Tongue (tissue), 2 donors: ENCODE measurements around the gene RYR3. TPM values are rescaled to one million over a fixed set of nuclear protein-coding genes. Genes with fewer than 3 reads are reported as not detected.
A peak's percentile ranks its signal among the peaks of the same experiment; 100 is the strongest.

Experiments used
- DNase-seq: peaks from one replicate; pipeline ENCODE4 v3.0.0-alpha.2; 2015
- total RNA-seq: library from RNA; depleted of rRNA; stranded (reverse); fragments of >200 nt; gene quantifications from one replicate; pipeline ENCODE4 v1.2.3, GENCODE V29; 2014

The RYR3 gene
- total RNA-seq, 1 donor from 2014 or later, result 98.0 TPM

DNA sequence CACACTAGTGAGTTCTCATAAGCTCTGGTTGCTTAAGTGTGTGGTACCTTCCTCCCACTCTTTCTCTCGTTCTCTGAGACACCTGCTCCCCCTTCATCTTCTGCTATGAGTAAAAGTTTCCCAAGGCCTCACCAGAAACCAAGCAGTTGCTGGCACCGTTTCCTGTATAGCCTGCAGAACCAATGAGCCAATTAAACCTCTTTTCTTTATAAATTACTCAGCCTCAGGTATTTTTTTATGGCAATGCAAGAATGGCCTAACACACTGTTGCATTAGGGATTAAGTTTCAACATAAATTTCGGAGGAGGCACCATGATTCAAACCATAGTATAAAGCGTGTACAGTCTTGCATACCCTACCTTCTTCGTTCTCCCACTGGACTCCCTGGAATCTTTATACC lies 405.3 kb downstream of the RYR3 start:
- DNase-seq, result no peak

DNA sequence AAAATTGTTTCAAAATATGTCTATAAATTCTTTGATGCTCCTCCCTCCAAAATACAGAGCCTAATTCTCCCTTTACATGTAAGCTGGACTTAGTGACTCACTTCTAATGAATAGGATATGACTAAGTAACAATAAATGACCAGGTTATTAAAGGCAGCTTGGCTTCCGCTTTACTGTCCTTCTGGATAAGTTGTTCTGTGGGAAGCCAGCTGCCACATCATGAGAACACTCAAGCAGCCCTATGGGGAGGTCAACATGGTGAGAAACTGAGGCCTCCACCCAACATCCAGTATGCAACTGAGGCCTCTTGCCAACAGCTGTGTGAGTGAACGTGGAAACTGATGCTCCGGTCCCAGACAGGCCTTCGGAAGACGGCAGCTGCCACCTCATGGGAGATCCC lies 410.2 kb downstream of the RYR3 start:
- no peak for DNase-seq

DNA sequence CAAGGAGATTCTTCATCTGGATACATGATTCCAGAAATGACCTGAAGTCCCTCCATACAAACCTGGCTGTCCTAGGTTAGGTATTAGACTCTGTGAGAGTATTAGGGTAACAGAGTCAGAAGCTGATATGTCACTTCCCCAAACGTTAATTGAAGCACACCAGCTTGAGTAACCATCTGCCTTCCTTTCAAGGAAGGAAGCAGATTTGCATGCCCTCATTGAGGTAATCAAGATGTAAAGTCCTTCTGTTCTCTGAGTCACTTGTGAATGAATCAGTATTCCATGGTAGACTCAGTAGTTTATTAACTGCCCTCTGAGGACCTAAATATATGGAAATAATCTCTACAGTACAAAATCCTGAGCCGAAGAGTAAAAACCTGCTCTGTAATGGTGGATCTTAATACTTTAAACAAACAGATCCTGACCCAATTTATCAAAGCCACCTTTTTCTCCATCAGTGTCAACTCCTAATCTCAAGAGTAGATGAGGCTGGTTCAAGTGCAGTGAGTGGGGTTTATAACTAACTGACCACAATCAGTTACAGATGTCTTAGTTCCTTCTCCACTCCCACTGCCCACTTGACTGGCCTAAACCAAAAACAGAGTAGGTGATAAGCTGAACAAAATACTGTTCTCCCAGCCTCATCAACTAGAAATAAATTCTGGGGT lies 411.4 kb downstream of the RYR3 start:
- no peak for DNase-seq

GRCh38 chr15:33722673-33723015 lies 411.9 kb downstream of the RYR3 start:
- DNase-seq, result no peak

GRCh38 chr15:33724321-33725036 lies 413.7 kb downstream of the RYR3 start:
- no peak for DNase-seq

- peak; percentile 16 for DNase-seq
Measured at GRCh38 chr15:33729653-33730052, 418.9 kb downstream of the RYR3 start.

- no peak for DNase-seq
Measured at GRCh38 chr15:33730815-33731214, 420.0 kb downstream of the RYR3 start.

DNA sequence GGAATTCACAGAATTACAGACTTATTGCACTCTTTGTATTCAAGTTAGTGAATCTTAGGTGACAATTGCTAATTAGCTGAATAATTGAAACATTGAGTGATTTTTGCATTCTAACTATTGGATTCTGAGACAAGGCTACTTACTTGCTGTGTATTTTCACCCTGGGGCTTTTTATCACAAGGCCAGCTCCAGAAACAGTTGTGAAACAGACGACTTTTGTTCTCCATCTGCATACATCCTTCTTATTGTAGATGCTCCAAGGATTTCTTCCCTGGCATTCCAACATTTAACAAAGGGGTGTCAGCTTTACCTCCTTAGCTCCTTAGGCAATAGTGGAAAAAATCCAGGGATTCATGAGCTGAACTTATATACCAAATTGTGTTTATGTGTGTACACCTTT lies 424.4 kb downstream of the RYR3 start:
- DNase-seq, result no peak

GRCh38 chr15:33735637-33736247 lies 425.0 kb downstream of the RYR3 start:
- DNase-seq, result peak; percentile 49

GRCh38 chr15:33737687-33738601 lies 427.2 kb downstream of the RYR3 start:
- DNase-seq, result peak; percentile 60

GRCh38 chr15:33738941-33739664 lies 428.3 kb downstream of the RYR3 start:
- DNase-seq, result no peak

GRCh38 chr15:33742306-33742705 lies 431.5 kb downstream of the RYR3 start:
- DNase-seq, result no peak

DNA sequence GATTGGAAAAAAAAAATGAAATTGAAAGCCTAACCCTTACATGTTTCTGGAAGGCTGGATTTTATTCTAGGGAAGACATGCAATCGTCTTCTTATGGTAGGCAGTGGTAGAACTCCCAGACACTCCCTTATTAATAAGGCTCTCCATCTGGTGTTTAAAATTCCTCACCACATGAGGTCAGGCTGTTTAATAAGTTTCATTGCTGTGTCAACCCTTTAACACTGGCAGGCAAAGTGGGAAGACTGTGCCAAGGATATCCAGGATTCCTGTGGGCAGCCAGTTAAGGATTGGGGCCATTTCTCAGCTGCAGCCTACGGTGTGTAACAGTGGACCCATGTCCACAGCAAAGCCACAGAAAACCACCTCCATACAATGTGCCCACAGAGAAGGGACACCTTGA lies 432.0 kb downstream of the RYR3 start:
- DNase-seq, result peak; percentile 7

DNA sequence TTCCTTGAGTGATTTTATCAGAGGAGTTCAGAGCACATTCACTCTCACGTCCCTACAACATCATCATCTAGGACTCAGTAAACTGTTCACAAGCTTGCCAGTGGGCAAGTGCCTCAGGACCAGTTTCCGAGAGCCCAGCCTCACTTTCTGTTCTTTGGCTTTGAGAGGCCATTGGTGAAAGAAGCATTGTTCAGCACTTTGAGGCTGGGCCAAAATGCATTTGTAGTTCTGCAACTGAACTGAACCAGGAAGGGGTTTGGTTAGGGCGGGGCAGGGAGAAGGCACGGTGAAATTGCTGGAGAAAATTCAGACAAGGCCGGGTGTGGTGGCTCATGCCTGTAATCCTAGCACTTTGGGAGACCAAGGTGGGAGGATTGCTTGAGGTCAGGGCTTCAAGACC lies 435.4 kb downstream of the RYR3 start:
- DNase-seq, result no peak

DNA sequence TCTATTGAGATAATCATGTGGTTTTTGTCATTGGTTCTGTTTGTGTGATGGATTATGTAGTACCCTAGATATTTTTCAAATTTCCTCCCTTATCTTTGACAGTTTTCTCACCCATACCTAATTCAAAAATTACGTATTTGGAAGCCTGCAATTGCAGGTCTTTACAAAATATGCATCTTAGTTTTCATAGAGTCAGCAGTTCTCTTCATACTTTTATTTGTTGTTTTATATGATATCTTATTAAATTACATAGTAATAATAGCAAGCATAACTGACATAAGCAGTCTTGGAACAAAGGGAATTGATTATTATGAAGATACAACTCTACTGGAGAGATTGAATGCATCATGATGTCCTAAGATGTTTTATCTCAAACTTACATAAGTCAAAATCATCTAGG lies 442.2 kb downstream of the RYR3 start:
- DNase-seq, result no peak

GRCh38 chr15:33754242-33754641 lies 443.5 kb downstream of the RYR3 start:
- DNase-seq, result no peak

GRCh38 chr15:33756961-33757360 lies 446.2 kb downstream of the RYR3 start:
- DNase-seq, result peak; percentile 24

DNA sequence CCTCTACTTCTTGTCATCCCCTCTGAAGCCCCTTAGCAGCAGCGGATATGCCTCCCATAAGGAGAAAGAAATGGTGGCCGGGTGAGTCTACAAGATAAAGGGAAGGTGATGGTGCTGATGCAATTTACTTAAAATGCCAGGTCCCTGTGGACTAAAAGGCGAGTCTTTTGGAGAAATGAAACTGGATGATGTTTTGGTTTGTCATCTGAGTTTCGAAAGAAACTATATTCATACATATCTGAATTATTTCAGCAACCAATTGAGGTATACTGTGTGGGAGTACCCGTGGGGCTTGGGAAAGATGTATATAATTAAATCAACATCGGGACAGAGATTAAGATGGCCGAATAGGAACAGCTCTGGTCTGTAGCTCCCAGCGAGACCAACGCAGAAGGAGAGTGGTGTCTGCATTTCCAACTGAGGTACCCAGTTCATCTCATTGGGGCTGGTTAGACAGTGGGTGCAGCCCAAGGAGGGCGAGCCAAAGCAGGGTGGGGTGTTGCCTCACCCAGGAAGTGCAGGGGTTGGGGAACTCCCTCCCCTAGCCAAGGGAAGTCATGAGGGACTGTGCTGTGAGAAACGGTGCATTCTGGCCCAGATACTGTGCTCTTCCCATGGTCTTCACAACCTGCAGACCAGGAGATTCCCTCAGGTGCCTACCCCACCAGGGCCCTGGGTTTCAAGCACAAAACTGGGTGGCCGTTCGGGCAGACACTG lies 446.9 kb downstream of the RYR3 start:
- no peak for DNase-seq

DNA sequence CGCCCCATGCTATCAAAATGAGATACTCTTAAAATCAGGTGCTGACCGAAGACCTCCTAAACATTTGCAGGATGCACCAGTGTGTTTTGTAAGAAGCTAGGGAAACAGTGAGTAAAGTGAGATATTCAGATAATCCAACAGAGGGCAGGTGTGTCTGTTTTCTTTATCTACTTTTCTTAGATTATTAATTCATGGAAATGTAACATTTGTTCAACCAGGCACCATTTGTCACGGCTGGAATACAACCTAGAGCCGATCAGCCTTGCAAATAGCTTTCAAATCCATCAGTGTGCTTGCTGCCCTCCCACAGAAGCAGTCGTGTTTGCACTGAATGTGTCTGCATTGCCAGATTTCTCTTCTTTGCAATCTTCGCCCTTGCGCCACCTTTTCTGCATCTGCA lies 455.6 kb downstream of the RYR3 start:
- no peak for DNase-seq

DNA sequence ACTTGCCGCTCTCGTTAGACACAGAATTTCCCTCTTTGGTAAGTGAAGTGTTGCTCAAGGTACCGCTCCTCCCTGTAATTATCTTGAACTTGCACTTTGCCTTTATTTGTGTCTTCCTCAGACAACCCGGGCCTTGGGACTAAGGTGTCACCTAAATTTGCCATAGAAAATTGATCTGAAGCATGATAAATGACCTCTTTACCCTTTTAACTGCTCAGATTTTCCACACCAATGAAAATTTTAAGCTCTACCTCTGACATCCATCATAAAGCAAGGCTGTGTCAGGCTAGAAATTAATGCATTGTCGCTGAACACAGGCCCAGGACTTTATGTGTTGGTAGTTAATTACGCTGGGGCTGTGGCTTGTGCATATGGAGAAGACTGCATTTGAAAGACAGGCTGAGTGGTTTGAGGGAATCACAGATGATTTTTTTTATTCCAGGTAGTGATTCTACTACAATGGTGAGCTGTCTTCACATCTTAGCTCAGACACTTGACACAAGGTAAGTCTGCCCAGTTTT lies 458.0 kb downstream of the RYR3 start:
- no peak for DNase-seq

DNA sequence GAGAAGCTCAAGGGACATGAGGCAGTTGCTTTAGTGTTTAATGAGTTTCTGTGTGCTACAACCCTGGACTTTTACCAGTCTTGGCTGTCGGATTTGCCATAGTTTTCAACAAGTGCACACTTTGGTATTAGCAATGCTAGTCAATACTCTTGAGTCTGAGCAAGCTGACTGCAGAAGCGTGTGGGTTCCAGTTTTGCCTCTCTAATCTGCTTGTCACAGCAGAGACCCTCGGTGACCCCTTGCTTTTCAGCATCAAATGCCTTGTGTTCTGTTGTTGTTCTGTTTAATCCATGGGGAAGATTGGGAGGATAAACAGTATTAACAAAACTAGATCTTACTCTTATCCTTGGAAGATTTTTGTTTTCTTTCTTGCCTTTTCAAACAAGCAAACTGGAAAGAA lies 463.2 kb downstream of the RYR3 start:
- no peak for DNase-seq
